ENCODE data around the gene NCKAP5.
"Not testable (repeated sequence)": the region's sequence is repeated elsewhere in the genome, so short reads cannot be mapped to it uniquely, and the experiment has no call there.

Gene NCKAP5

DNA sequence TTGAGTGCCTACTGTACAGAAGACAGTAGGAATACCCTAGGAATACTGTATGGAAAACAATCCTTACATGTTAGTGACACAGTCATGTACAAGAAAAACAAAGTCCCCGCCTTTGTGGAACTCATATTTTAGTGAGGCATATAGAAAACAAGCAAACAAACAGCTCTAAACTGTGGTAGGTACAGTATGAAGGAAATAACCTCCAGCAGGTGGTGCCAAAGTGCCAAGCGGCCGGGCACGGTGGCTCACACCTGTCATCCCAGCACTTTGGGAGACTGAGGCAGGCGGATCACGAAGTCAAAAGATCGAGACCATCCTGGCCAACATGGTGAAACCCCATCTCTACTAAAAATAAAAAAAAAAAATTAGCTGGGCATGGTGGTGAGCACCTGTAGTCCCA is 48.6 kb downstream of the NCKAP5 start:
- DNase-seq = not testable (repeated sequence)

DNA sequence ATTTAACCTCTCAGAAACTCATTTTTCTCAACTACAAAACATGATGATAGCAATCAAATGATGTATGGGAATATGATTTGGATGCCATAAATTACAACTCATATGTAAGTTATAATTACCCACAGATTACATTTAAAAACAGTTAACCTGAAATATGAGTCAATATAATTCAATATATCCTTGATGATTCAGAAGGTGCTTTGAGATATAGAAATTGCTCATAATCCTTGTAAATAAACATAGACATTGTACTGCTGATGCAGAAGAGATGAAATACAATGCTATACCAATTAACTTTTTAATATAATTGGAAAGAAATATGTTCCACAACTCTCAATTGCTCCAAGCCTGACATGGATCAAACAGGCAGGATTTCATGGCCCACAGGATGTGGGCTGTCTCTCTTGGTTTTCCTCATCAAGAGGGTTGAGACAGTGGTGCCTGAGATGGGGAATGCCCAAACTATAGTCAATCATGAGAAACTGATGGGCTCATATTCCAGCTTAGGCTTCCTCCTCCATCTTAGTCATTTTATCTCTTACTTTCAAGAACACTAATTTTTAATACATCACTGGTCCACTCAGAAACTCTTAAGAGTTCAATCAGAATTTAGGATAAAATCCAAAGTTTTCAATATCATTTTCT is 49.4 kb downstream of the NCKAP5 start:
- no peak for DNase-seq

DNA sequence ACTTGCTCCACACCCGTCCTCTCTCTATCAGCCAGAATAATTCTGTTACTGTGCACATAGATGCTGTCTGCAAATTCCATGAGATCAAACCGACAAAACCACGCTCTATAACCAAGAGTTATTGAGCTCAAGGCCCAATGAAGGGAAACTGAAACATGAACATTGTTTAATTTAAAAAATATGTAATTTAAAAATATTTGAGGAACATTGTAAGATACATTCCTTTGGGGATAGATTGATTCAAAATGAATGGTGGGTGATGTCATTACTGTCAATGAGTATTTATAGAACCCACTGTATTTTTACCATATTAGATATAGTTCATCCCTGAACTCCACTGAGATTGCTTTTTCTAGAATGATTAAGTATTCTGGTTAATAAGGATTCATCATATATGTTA is 50.4 kb downstream of the NCKAP5 start:
- no peak for DNase-seq

DNA sequence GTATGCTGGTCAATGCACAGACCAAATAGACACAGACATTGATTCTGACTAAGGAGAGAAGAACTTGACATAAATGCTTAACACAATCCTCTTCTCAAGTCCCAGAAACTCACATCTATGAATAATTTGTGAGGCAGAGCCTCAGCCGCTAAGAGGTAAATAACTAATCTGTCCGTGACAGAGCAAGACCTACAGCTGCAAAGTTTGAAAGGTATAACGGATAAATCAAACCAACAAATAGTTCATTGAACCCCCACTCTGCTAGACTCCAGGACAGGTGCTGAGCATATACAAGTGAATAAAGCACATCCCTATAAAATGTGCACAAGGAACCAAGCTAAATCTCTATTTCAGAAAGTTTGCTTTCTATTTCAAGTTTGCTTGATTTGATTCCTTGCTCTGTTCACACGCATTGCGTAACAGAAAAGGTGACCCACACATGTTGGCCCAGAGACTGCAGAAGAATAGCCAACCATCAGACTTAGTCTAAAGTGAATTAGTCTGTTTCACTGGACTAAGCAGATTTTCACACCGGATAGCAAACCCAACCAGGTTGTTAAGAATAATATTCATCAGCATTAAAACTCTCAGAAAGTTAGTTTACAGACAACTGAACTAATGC is 51.7 kb downstream of the NCKAP5 start:
- no peak for DNase-seq

DNA sequence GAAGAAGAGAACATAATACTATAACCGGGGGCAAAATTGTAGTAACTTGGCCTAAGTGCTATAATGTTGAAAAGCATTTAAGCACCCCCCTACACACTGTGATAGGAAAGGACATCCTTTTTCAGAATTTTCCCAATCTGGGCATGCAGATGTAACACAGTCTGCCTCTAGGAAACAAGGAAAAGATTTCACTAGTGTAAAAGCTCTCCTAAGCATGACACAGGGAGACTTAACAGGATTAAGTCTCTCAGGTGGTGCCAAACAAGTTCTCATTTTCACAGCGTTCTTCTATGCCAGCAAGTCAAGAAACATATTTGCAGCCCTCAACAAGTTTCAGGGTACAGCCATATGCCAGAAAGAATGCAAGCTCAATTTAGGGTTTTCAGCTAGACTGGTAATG is 53.0 kb downstream of the NCKAP5 start:
- no peak for DNase-seq

DNA sequence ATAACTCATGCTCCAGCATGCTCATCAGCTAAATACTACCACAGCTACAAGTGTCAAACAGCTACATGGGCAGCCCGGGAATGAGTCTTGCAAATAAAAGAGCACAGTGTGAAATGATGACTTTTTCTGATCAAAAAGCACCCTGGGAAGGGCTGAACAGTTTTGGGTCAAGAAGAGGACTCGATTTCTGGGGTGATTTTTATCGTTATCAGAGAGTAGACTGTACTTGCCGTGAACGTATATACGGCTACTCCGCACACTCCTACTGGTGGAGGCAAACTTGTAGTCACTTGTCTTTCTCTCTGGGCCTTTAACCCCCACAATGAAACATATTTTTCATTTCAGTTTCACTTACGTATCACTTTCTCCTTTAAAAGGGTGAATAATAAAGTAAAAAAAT is 54.4 kb downstream of the NCKAP5 start:
- DNase-seq = no peak

DNA sequence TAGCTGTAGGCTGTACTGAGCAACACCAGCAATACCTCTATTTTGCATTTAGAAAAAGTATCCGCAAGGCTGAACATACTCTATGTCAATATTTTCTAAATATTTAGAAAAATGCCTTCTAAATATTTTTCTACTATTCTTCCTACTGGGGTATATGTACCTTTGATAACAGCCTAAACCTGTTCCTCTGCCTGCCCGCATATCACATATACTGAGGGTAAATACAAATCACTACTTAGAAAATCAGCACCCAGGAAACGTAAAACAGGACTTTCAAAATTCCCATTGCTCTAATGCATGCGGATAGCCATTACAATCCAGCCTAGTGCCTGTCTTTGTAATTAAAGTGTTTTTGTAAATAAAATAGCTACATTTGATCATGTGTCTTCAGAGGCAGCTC is 56.1 kb downstream of the NCKAP5 start:
- DNase-seq = no peak

DNA sequence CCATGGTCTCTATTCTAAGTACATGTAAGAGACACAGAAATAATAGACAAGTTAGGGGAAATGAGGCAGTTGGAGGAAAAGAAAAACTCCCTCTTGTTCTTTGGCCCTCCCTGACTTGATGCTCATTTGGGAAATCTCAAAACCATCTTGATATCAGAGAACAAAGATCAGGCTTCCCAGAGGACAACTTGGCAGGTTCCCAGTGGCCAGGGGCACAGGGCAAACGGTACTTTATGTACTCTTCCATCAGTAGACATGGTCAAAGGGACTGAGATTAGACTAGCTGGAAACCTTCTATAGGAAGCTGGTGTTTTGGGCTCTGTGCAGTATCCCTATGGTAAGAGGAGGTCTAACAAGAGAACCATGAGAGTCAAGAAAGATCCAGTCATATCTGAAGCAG is 56.6 kb downstream of the NCKAP5 start:
- DNase-seq = no peak

DNA sequence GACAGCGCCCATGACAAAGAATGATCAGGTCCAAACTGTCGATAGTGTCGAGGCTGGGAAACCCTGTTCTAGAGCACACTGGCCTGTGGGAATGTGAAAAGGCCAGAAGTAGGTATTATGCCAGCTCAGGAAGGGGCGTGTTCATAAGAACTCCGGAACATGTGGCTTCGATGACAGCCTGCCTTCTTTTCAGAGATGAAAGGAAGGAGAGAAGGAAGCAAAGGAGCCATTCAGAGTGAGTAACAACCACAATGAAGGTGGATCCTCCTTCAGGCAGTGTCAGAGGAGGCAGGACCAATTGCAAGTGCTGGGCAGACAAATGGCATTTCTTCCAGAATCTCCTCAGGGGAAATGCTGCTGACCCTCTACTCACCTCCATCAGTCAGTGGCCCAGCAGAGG is 58.5 kb downstream of the NCKAP5 start:
- DNase-seq = no peak

DNA sequence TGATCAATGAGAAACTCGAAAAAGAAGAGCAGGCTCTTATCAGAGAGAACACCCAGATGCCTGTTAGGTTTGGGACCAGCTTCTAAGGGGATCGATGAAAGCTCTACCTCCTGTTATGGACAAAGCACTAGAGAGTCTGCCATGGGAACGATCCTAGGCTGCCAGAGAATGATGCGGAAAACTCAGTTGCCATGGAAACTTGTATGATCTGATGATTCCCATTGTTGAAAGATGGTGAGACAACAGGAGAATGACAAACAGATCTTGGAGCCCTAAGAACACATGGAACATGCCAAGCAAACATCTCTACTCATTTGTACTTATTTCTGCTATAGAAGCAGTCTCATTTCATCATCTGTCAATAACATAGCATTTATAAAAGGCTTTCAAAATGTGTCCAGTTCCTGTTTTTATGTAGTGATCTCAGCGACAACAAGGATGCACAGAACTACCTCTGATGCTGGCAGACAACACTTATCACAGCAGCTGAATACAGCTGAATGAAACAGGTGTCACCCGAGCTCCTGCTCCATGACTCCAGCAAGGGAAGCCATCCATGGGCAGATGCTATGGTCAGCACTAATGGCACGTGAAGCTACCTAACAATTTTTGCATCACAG is 59.6 kb downstream of the NCKAP5 start:
- DNase-seq = no peak

DNA sequence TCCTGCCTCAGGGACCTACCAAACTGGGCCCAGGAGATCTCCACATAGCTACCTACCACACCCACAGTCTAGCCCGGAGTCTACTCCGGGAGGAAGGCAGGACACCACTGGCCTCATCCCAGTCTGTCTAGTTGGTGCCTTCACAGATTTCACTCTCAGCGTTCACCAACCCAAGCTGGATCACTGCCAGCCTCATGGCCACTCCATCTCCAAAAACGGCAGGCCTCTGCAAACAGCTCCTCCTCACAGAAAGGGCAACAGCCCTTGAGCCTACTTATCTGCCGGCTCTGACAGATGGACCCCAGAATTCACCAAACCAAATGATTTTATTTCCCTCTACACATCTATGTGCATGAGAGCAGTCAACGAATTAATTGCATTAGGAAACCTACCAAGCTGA is 61.3 kb downstream of the NCKAP5 start:
- DNase-seq = no peak

DNA sequence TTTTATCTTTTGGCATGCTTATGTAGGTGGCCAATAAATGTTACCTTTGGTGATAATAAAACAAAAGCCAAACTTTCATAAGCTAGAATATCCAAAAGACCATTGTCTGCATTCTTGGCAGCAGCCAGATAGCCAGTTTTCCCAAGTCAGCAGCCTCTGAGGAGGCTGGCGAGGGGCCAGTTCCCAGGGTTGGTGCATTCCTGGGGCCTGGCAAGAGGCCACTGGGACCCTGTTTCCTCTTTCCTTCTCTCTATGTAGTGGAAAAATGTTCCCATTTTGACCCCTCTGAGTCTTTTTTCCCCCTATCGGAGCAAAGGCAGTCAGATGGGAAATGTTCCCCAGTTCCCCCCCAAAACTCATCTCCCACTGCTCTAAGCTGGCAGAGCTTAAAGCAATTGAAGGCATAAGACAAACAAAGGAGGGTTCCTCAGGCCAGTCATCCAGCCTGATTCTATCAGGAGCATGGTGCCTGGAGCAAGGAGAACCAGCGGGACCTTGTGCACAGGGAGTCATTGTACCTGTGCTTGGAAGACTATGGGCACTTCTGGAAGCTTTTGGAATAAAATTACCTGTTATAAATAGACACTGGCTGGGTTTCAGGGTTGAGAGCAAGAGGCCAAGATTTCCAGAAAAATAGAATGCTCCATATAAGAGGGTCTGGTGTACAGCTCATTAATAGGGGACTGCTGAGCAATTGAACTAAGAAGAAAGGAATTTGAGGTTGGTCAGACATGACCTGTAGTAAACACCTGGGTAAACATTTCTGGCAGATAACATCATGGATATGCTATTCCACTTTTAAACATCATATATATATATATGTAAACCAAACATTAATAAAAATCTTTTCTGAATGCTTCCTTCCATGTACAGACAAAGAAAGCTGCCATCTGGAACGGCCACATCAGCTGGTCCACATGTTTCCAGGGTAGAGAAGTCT is 63.4 kb downstream of the NCKAP5 start:
- DNase-seq = no peak

DNA sequence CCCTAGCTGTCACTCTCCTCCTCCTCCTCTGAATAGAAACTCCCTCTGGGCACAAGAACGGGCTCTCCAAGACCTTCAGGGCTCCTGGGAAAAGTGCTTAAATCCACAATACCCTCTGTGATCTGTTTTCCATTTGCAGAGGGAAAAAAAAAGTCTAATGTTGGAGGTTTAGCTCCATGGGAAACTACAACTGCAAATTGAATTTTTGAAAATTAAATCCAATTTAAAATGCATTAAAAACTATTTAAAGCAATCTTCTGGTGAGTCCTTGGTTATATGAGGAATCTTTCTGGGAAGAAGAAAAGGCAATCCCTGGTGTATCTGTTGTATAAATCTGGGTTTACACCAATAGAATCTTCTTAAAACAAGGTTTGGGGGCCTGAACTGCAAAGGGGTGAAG is 64.3 kb downstream of the NCKAP5 start:
- DNase-seq = no peak

DNA sequence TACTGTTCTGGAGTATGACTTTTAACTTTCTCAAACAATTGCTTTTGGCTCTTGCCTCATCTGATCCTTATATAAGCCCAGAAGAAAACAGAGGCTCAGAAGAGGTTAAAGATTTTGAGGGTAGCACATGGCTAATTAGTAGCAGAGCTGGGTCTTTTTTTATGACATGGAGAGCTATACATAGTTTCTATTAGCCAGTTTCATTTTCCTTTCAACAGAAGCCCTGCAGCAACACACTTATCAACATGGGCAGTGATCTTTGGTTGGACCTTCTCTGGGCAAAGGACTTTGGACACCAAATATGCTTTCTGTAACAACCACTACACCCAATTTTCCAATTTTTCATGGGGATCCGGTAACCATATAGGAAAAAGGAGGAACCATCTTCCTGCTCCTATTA is 64.9 kb downstream of the NCKAP5 start:
- DNase-seq = no peak

DNA sequence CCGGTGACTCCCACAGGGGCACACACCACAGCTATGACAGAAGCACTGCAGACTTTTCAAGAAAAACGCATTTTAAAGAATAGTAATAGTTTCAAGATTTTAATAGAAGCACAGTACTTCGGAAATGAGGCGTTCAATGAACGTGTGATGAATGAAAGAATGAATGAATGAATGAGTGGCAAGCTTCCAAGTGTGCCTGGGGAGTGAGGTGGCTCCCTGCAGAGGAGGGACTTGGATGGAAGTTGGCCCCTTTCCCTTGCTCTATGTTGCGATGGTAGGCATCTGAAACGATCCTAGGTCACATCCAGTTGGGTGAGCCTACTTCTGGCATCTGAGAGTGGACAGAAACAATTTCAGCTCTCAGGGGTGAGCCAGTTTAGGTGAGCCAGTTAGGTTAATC is 65.6 kb downstream of the NCKAP5 start:
- DNase-seq = no peak

DNA sequence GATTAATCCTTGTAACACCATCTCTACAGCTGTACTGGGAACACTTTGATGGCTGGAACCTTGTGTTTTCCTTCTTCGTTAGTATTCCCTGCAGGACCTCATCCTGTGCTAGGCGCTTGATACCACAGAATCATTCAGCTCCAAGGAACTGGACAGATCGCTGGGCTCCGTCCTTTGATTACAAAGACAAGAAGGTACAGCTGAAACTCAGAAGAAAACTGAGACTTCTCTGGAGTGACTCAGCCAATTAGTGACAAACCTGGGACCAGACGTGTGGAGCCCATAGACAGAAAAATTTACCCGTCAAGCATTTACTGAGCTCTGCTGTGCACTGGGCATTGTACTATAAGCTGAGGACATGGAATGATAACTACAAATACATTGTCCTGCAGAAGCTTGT is 67.3 kb downstream of the NCKAP5 start:
- DNase-seq = no peak

DNA sequence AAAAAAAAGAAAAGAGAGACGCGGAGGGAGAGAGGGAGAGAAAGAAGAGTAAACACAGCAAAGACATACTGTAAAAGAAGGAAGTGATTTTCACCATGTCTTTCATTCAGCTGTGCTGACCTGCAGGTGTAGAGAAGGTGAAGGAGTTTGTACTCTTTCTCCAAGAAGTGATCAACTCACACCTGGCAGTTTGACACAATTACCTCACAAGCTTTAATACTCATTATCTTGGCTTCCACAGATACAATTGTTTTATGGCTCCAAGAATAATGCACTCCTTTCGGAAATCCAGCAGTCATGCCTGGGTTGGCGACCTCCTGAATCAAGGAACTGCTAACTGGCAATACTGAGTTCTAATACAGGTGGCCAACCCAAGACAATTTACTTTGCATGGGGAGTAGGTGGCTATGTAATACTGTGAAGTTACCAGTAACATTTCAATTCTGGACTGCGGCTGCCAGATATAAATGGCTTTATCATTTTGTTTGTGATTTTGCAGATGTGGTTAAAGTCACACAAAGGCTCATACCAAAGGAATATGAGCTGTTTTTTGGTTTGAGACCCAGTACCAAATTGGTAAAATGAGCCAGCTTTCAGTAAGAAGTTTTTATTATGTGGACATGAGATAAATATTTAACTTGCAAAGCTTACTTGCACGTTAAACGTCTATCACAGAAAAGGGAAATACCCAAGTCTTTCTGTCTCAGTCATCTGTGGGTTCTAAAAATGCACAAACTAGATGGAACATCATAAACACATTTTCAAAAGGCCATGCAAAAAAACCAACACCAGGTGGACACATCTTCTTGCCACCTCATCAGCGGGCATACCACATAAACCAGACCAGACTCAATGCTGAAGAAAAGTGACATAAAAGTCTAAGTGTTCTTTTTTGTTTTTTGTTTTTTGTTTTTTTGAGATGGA is 69.3 kb downstream of the NCKAP5 start:
- no peak for DNase-seq

DNA sequence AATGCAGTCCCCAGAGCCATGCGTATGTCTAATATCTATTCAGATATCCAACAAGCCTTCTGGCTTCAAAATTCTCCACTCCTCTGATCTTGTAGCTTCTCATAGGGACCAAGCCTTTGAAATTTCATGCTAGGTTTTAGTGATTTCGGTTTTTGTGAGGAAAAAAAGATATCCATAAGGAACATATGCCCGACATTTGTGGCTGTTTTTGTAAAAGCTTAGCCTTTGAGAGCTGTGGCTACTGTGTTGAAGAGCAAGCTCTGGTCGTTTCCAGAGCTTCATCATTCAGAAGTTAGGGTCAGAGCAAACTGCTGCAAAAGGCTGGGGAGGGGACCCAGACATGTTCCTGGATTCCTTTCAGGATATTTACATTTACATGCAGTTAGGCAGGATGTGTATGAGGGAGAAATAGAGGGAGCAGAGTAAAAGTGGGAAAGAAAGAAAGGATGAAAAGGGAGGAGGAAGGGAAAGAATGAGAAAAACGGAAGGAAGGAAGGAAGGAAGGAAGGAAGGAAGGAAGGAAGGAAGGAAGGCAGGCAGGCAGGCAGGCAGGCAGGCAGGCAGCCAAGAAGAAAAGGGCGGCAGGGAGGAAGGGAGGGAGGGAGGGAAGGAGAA is 70.2 kb downstream of the NCKAP5 start:
- no peak for DNase-seq

DNA sequence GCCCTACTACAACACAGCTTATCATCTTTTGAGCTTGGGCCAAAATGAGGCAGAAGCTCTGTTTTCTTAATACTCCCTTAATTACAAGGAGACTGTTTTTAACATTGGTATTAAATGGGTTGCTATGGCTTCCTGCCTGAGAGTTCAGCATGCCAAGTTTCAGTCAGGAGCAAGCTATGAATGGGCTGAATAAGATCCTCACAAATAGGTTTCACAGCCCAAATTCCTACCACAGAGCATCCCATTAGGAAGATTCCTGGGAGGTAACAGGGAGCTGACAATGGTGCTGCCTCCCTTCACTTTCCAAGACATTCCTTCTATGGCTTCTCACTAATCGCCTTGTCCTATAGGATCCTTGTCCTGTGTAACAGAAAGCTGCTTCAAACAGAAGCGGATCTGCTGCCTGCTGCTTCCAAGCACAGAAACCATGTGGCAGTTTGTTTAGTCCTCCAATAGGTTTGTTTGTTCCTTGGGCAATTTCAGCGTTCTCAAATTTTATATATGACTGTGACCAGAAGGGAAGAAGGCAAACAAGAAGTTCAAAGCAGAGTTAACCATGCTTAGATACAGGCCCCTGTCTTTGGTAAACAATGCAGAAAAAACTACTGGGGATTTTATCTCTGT is 70.9 kb downstream of the NCKAP5 start:
- DNase-seq = no peak

DNA sequence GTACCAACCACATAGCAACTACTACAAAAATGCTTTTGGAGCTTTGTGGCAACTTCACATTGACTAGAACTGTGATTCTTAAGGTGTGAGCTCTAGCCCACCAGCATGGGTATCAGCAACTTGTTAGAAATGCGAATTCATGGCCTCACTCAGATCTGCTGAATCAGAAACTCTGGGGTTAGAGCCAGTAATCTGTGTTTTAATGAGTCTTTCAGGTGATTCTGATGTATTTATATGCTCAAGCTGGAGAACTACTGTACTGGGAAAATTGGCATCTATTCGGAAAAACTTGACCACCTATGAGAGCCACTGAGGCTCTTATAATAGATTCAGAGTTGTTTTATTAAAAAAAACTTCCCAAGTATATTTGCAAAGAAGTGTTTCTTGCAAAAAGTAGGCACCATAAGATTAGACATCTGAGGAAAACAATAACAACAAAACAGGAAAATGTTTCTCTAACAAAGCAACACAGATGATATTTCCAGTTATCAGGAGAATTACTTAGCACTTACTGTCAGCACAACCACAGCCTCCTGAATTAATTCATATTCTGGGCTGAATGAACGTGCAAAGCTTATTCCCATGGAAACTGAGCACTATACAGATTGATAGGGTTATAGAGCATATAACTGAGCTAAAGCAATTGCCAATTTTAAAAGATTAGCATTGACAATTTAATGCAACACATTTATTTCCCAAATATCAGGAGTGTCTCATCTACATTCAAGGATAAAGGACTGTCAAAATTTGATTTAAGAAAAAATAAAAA is 71.6 kb downstream of the NCKAP5 start:
- DNase-seq = no peak

DNA sequence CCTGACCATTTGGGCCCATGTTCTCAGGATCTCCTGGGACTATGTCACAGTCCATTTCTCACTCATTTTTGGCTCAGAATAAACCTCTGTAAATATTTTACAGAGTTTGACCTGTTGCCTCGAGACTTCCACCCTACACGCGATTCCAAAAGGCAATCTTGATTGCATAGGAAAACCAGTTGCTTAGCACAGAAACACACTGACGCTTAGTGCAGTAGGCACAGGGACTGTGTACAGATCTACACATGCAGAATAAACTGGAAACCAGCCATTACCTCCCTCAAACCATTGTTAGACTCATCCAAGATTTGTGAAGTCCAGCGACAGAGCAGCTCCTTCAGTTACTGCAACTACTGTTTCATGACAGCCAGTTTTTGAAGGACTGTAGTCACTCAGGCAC is 73.0 kb downstream of the NCKAP5 start:
- DNase-seq = no peak

Data from activated CD4-positive, CD25-positive, alpha-beta regulatory T cell treated with anti-CD3 and anti-CD28 coated beads, Interleukin-2, amount 50 U/mL, for 72 hours (primary cell).